ENCODE data around the gene COL4A2.

The COL4A2 gene

GRCh38 chr13:110542169-110542796 is 235.2 kb downstream of the COL4A2 start:
- Histone ChIP-seq H3K79me2 (ENCODE audit: low read length) (no peaks in the 10 kb centered on the region), H2AFZ (ENCODE audit: low read length) (no peak overlapping the region), H3K9ac (ENCODE audit: low read length) (no peak overlapping the region), H3K36me3 (replicated peaks; ENCODE audit: insufficient read depth, low read length) (no peaks in the 10 kb centered on the region), H3K27ac (ENCODE audit: low read length) (no peak overlapping the region), H3K4me3 (ENCODE audit: low read length) (no peak overlapping the region), H3K4me2 (ENCODE audit: low read depth, low read length) (no peak overlapping the region), H3K4me1 (ENCODE audit: low read length) (no peaks in the 10 kb centered on the region), H3K9me3 (replicated peaks; ENCODE audit: insufficient read depth, low read length) (no peaks in the 10 kb centered on the region), H3K9me2 (replicated peaks; ENCODE audit: insufficient read depth, low read length) (no peaks in the 10 kb centered on the region), H3K27me3 (replicated peaks; ENCODE audit: insufficient read depth, low read length) (no peaks in the 10 kb centered on the region), H3F3A (ENCODE audit: insufficient read depth, low read length) (no peaks in the 10 kb centered on the region), H4K20me1 (ENCODE audit: insufficient read depth, low read length) (no peaks in the 10 kb centered on the region)
- TF ChIP-seq CTCF (IDR thresholded peaks at IDR 0.05; ENCODE audit: low read length) = no peak
- DNase-seq = no peak

GRCh38 chr13:110546378-110546777 is 239.3 kb downstream of the COL4A2 start:
- Histone ChIP-seq H3F3A (ENCODE audit: insufficient read depth, low read length) (no peaks in the 10 kb centered on the region), H3K4me2 (ENCODE audit: low read depth, low read length) (no peak overlapping the region), H3K4me1 (ENCODE audit: low read length) (no peaks in the 10 kb centered on the region), H3K9ac (ENCODE audit: low read length) (no peak overlapping the region), H3K79me2 (ENCODE audit: low read length) (no peaks in the 10 kb centered on the region), H2AFZ (ENCODE audit: low read length) (no peak overlapping the region), H3K9me3 (replicated peaks; ENCODE audit: insufficient read depth, low read length) (no peaks in the 10 kb centered on the region), H3K27me3 (replicated peaks; ENCODE audit: insufficient read depth, low read length) (no peaks in the 10 kb centered on the region), H3K9me2 (replicated peaks; ENCODE audit: insufficient read depth, low read length) (no peaks in the 10 kb centered on the region), H4K20me1 (ENCODE audit: insufficient read depth, low read length) (no peaks in the 10 kb centered on the region), H3K4me3 (ENCODE audit: low read length) (no peak overlapping the region), H3K27ac (ENCODE audit: low read length) (no peak overlapping the region), H3K36me3 (replicated peaks; ENCODE audit: insufficient read depth, low read length) (no peaks in the 10 kb centered on the region)
- TF ChIP-seq CTCF (IDR thresholded peaks at IDR 0.05; ENCODE audit: low read length) (no peak), EZH2 (optimal IDR thresholded peaks at IDR 0.05; ENCODE audit: low read depth, low read length) (no peak), EZH2phosphoT487 (IDR thresholded peaks at IDR 0.05; ENCODE audit: low read length) (no peak)
- DNase-seq = no peak

- H3K4me3 ChIP-seq (ENCODE audit: low read length) = no peak overlapping the region
- H3K27me3 ChIP-seq (replicated peaks; ENCODE audit: insufficient read depth, low read length) = no peaks in the 10 kb centered on the region
- TF ChIP-seq EZH2phosphoT487 (IDR thresholded peaks at IDR 0.05; ENCODE audit: low read length) (no peak), CTCF (IDR thresholded peaks at IDR 0.05; ENCODE audit: low read length) (no peak), EZH2 (optimal IDR thresholded peaks at IDR 0.05; ENCODE audit: low read depth, low read length) (no peak)
- H3K4me2 ChIP-seq (ENCODE audit: low read depth, low read length) = no peak overlapping the region
- no peak for DNase-seq
- no peaks in the 10 kb centered on the region for H3K79me2 ChIP-seq (ENCODE audit: low read length)
- no peak overlapping the region for H3K9ac ChIP-seq (ENCODE audit: low read length)
- no peak overlapping the region for H3K27ac ChIP-seq (ENCODE audit: low read length)
- no peaks in the 10 kb centered on the region for H4K20me1 ChIP-seq (ENCODE audit: insufficient read depth, low read length)
- no peaks in the 10 kb centered on the region for H3K36me3 ChIP-seq (replicated peaks; ENCODE audit: insufficient read depth, low read length)
- no peaks in the 10 kb centered on the region for H3K9me3 ChIP-seq (replicated peaks; ENCODE audit: insufficient read depth, low read length)
- no peaks in the 10 kb centered on the region for H3F3A ChIP-seq (ENCODE audit: insufficient read depth, low read length)
- H2AFZ ChIP-seq (ENCODE audit: low read length) = no peak overlapping the region
- no peaks in the 10 kb centered on the region for H3K4me1 ChIP-seq (ENCODE audit: low read length)
- H3K9me2 ChIP-seq (replicated peaks; ENCODE audit: insufficient read depth, low read length) = no peaks in the 10 kb centered on the region
Measured at GRCh38 chr13:110546926-110547325, 239.8 kb downstream of the COL4A2 start.

Data from MM.1S (cell line).